ENCODE measurements around the gene FBXO33. TPM values are rescaled to one million over a fixed set of nuclear protein-coding genes. Genes with fewer than 3 reads are reported as not detected.

Gene FBXO33
- total and polyA plus RNA-seq, 2 of the 8 experiments (the other 6 are each of a cell fraction or from before 2014, with no cell fraction given), result 4.7 to 11.5 TPM

DNA sequence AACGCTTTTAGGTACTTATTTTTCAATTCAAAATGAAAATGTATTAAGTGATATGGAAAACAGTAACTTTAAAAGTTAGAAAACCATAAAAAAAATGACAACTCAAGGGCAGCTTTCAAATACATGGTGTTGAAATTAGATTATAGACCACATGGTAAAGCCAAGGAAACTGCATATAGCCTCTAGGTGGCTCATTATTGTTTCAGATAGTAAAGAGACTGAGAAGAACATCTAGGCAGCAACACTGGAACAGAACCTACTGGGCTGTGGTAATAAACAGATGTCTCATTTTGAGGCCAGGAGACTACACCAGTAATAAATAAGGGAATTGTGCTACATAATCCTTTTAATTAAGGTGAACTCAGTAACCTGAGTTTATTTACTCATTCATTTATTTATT, 13.0 kb downstream of the FBXO33 start:
- peaks cover 0 to 8% of the 10 kb centered on the region in 2 experiments; a peak in 1 of 4 replicates for H3K79me2 ChIP-seq (ENCODE audit: control insufficient read depth in 1 of 2, insufficient read depth in 2 of 2, low read length in 2 of 2)
- no peak overlapping the region for H3K18ac ChIP-seq (ENCODE audit: extremely low read depth, low read length)
- H2BK20ac ChIP-seq (ENCODE audit: low read length), result no peak overlapping the region
- H2BK120ac ChIP-seq (replicated peaks; ENCODE audit: low read depth, low read length), result no peak overlapping the region
- no peak overlapping the region for H2AFZ ChIP-seq (ENCODE audit: low read length)
- H3K27me3 ChIP-seq (replicated peaks in 1 of 4; ENCODE audit: control insufficient read depth in 3 of 4, extremely low read depth in 1 of 4, insufficient read depth in 3 of 4, low read length in 3 of 4), result no peaks in the 10 kb centered on the region
- ChIA-PET POLR2A (ENCODE audit: partially characterized antibody) (interaction anchor here (5.3 kb wide), 1 partner anchor 13 kb away, joined by 24 read pairs; the partner anchor contains the start of gene FBXO33), CTCF (ENCODE audit: partially characterized antibody) (interaction anchor here (0.8 to 2.2 kb wide), 3 partner anchors 8 to 190 kb away, joined by 3 to 12 read pairs (median 4); no protein-coding TSS in a partner anchor)
- no peak overlapping the region for H3K56ac ChIP-seq (replicated peaks; ENCODE audit: insufficient read length, low read depth, low read length)
- no peak overlapping the region for H4K91ac ChIP-seq (replicated peaks; ENCODE audit: insufficient read length, low read length)
- DNase-seq (ENCODE audit: low read depth in 1 of 2, low spot score in 2 of 2) (no peak), FAIRE-seq (no peak)
- H3K23me2 ChIP-seq (ENCODE audit: low read depth, low read length), result no peaks in the 10 kb centered on the region; the same call in 1 of the 2 replicates
- no peak overlapping the region for H3K9ac ChIP-seq (replicated peaks in 1 of 4; ENCODE audit: extremely low read depth in 1 of 4, low read depth in 3 of 4, low read length in 3 of 4)
- H4K5ac ChIP-seq (ENCODE audit: insufficient read length, low read depth, low read length), result no peak overlapping the region
- H3K9me3 ChIP-seq (ENCODE audit: insufficient read depth in 2 of 2, low read depth in 1 of 2, low read length in 1 of 2), result peaks cover 2 to 8% of the 10 kb centered on the region in 2 experiments; a peak in 3 of 4 replicates
- H3K4me3 ChIP-seq (ENCODE audit: extremely low read depth in 1 of 4, insufficient read depth in 2 of 4, low read depth in 3 of 4, low read length in 4 of 4), result no peak overlapping the region
- H3K4ac ChIP-seq (replicated peaks; ENCODE audit: insufficient read length, low read depth, low read length), result no peak overlapping the region
- H2BK12ac ChIP-seq (ENCODE audit: low read depth, low read length), result no peak overlapping the region
- peaks cover 0 to 3% (median 0%) of the 10 kb centered on the region in 4 experiments; a peak in 1 of 8 replicates for H3K36me3 ChIP-seq (ENCODE audit: control insufficient read depth in 2 of 4, insufficient read depth in 4 of 4, low read length in 3 of 4)
- H4K8ac ChIP-seq (ENCODE audit: extremely low read depth, insufficient read depth, low read length), result no peak overlapping the region
- no peak overlapping the region for H3K14ac ChIP-seq (ENCODE audit: insufficient read length)
- H3K79me1 ChIP-seq (ENCODE audit: low read depth, low read length), result no peaks in the 10 kb centered on the region
- H2AK5ac ChIP-seq (ENCODE audit: low read depth, low read length), result no peak overlapping the region
- 0 out of 7 replicates have a peak, but pooled peaks cover 0 to 1% (median 0%) of the 10 kb centered on the region in 4 experiments for H3K4me1 ChIP-seq (replicated peaks in 1 of 4; ENCODE audit: control insufficient read depth in 3 of 4, insufficient read depth in 4 of 4, low read length in 3 of 4)
- no peak overlapping the region for H2BK15ac ChIP-seq (ENCODE audit: low read length)
- no peak overlapping the region for H3K27ac ChIP-seq (ENCODE audit: low read depth, low read length)
- no peaks in the 10 kb centered on the region for H4K20me1 ChIP-seq (replicated peaks in 1 of 2; ENCODE audit: control insufficient read depth in 1 of 2, insufficient read depth in 2 of 2, low read length in 2 of 2)
- no peak overlapping the region for H3K4me2 ChIP-seq (ENCODE audit: insufficient read depth in 1 of 2, low read depth in 2 of 2, low read length in 2 of 2)
- H3K23ac ChIP-seq (ENCODE audit: insufficient read length), result no peak overlapping the region
- no peak overlapping the region for H2BK5ac ChIP-seq (ENCODE audit: low read depth, low read length)
- WGBS, 2 experiments (ENCODE audit: extremely low coverage in 1 of 2, insufficient coverage in 1 of 2, insufficient read length in 1 of 2, insufficient replicate concordance in 2 of 2, low coverage in 1 of 2, low lambda C conversion rate in 2 of 2, missing lambda C conversion rate in 1 of 2), result 81% methylated on average over 1 of the region's 1 CpG; no CpG with 5 or more reads in 1 of the 2 experiments
- TF ChIP-seq, protein P1, sequence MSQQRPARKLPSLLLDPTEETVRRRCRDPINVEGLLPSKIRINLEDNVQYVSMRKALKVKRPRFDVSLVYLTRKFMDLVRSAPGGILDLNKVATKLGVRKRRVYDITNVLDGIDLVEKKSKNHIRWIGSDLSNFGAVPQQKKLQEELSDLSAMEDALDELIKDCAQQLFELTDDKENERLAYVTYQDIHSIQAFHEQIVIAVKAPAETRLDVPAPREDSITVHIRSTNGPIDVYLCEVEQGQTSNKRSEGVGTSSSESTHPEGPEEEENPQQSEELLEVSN (IDR thresholded peaks at IDR 0.05), result no peak
- TF ChIP-seq ASH2L (IDR thresholded peaks at IDR 0.05; ENCODE audit: low read length) (no peak), KDM5A (IDR thresholded peaks at IDR 0.05; ENCODE audit: low read length) (no peak), SRF (IDR thresholded peaks at IDR 0.05; ENCODE audit: low read depth, low read length) (no peak), NRF1 (IDR thresholded peaks at IDR 0.05; ENCODE audit: low read depth, low read length) (no peak), RNF2 (IDR thresholded peaks at IDR 0.05; ENCODE audit: borderline replicate concordance, low read depth, low read length, missing control alignments, poor library complexity, severe bottlenecking) (no peak), POU5F1 (IDR thresholded peaks at IDR 0.05; ENCODE audit: low read depth, low read length) (no peak), BCL11A (IDR thresholded peaks at IDR 0.05; ENCODE audit: low read depth in 2 of 2, low read length in 2 of 2) (no peak), ZNF274 (IDR thresholded peaks at IDR 0.05; ENCODE audit: borderline replicate concordance, extremely low read depth, low read length) (no peak), EP300 (IDR thresholded peaks at IDR 0.05; ENCODE audit: borderline replicate concordance in 1 of 2, low read depth in 2 of 2, low read length in 2 of 2) (no peak), PHF8 (conservative IDR thresholded peaks at IDR 0.05; ENCODE audit: low read depth, low read length) (no peak), RFX5 (IDR thresholded peaks at IDR 0.05; ENCODE audit: borderline replicate concordance, low read depth, low read length) (no peak), CREB1 (IDR thresholded peaks at IDR 0.05) (no peak)

All from H1 (cell line).